ENCODE results near the gene CDK17.
"Not testable (repeated sequence)": the region's sequence is repeated elsewhere in the genome, so short reads cannot be mapped to it uniquely, and the experiment has no call there.

The CDK17 gene

DNA sequence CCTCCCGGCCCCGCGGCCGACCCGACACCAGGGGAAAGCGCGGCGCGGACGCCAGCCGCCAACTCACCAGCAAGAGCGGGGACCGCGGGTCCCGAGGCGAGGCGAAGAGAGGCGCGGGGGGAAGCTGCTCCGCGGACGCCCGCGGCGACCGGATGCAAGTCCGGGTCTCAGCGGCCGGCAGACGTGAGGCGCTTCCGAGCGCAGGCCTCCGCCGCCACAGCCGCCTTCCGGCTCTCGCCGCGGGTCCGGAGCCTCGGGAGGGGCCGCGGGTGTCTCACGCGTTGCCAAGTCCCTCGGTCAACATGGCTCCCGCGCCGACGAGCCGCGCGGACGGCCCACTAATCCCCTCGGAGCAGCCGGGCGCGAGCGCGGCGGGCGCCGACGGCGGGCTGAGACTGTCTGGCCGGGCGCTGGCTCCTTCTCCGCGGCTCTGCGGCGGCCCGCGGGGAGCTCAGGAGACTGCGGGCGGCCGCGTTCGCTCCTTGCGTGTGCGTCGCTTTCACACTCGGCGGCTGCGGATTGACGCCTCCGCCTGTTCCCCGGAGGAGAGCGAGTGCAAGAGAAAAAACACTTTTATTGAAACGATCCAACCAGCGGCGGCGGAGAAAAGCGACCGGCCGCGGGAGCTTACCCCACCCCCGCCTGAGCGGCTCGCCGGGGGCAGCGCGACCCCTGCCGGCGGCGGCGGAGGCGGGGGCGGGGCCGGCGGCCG is at the start of gene CDK17:
Gene CDK17, minus strand, starts transcription at position 521 of the 712 bp plus-strand sequence. CDS start 65,603 bp downstream, outside the sequence.
- H3K4me3 ChIP-seq (ENCODE audit: low read length): peak within 1 kb of the TSS; percentile 92
- H2AFZ ChIP-seq (ENCODE audit: low read depth, low read length): peak within 1 kb of the TSS; percentile 97
- peaks cover 31% of the 10 kb centered on the region for H3K4me1 ChIP-seq (ENCODE audit: insufficient read depth, low read length)
- no peaks in the 10 kb centered on the region for H3K36me3 ChIP-seq (ENCODE audit: insufficient read depth, low read length)
- no peaks in the 10 kb centered on the region for H3K27me3 ChIP-seq (ENCODE audit: insufficient read depth, low read length)
- no peaks in the 10 kb centered on the region for H3K9me3 ChIP-seq (ENCODE audit: low read length)

DNA sequence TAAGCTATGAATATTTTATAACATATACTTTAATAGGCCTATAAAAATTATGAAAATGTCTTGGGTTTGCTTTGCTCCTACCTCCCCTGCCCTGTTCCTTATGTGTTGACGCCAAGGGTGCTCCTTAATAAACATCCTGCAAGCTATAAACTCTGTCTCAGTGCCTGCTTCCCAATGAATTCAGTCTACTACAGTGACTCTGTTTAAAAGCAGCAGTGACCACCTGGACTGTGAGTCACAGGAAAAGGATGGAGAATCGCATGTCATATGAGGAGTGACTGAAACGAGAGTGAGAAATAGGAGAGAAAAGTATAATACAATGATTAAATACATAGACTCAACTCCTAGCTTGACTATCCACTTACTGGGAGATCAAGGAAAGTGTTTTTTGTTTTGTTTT is 48.1 kb upstream of the CDK17 start:
- no peaks in the 10 kb centered on the region for H3K4me1 ChIP-seq (ENCODE audit: insufficient read depth, low read length)
- H3K9me3 ChIP-seq (ENCODE audit: low read length): no peaks in the 10 kb centered on the region
- H3K4me3 ChIP-seq (ENCODE audit: low read length): no peak overlapping the region
- no peaks in the 10 kb centered on the region for H3K27me3 ChIP-seq (ENCODE audit: insufficient read depth, low read length)
- H3K36me3 ChIP-seq (ENCODE audit: insufficient read depth, low read length): no peaks in the 10 kb centered on the region
- no peak overlapping the region for H2AFZ ChIP-seq (ENCODE audit: low read depth, low read length)

- H3K4me1 ChIP-seq (ENCODE audit: insufficient read depth, low read length): no peaks in the 10 kb centered on the region
- no peaks in the 10 kb centered on the region for H3K9me3 ChIP-seq (ENCODE audit: low read length)
- no peak overlapping the region for H3K4me3 ChIP-seq (ENCODE audit: low read length)
These were observed 47.0 kb upstream of the CDK17 start for GRCh38 chr12:96447256-96447655.

DNA sequence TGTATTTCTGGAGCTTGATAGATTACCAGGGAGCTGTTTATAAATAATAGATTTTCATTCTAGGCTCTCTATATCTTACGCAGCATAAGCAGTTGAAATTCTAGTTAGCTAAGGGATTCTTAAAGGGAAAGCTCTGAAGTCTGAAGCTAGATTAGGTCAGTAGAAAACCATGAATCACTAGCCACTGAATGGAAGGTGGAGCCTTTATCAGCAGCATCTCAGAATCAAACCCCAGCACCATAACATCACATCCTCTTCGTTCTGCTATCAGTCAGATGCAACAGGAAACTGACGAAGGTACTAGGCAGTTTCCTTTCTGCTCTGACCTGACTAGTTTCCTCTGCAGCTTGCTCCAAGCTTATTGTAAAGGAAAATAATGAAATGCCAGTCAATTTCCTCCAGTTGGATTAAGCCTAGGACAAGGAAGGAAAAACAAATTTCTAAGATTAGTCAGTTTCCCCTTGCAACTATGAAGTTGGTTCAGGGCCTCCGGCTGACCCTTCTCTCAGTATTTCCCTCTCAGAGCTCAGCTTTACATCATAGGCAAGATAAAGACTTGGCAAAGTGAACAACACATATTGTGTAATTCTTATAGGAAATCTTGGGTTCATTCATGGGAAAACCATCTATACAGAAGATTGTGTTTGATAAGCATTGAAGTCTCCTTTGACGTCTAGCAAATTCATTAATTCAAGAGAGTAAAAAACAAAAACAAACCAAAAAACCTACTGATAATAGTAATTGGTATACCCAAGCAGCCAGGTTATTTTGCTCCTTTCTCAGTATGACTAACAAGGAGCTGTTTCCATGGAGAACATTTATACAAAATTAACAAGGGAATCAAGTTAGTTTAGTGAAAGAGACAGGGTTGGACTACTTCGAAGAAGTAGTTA is 45.7 kb upstream of the CDK17 start:
- H3K9me3 ChIP-seq (ENCODE audit: low read length): no peaks in the 10 kb centered on the region
- no peak overlapping the region for H3K4me3 ChIP-seq (ENCODE audit: low read length)
- H2AFZ ChIP-seq (ENCODE audit: low read depth, low read length): no peak overlapping the region
- H3K36me3 ChIP-seq (ENCODE audit: insufficient read depth, low read length): no peaks in the 10 kb centered on the region
- no peaks in the 10 kb centered on the region for H3K27me3 ChIP-seq (ENCODE audit: insufficient read depth, low read length)
- no peaks in the 10 kb centered on the region for H3K4me1 ChIP-seq (ENCODE audit: insufficient read depth, low read length)

More at GRCh38 chr12:96447256-96447655, 47.0 kb upstream of the CDK17 start:
- H3K27me3 ChIP-seq (ENCODE audit: insufficient read depth, low read length): no peaks in the 10 kb centered on the region
- H2AFZ ChIP-seq (ENCODE audit: low read depth, low read length): no peak overlapping the region
- H3K36me3 ChIP-seq (ENCODE audit: insufficient read depth, low read length): no peaks in the 10 kb centered on the region

- no peaks in the 10 kb centered on the region for H3K27me3 ChIP-seq (ENCODE audit: insufficient read depth, low read length)
- no peaks in the 10 kb centered on the region for H3K36me3 ChIP-seq (ENCODE audit: insufficient read depth, low read length)
- no peak overlapping the region for H2AFZ ChIP-seq (ENCODE audit: low read depth, low read length)
- H3K4me1 ChIP-seq (ENCODE audit: insufficient read depth, low read length): no peaks in the 10 kb centered on the region
- no peaks in the 10 kb centered on the region for H3K9me3 ChIP-seq (ENCODE audit: low read length)
- H3K4me3 ChIP-seq (ENCODE audit: low read length): no peak overlapping the region
These were observed 44.2 kb upstream of the CDK17 start for GRCh38 chr12:96444399-96444798.

DNA sequence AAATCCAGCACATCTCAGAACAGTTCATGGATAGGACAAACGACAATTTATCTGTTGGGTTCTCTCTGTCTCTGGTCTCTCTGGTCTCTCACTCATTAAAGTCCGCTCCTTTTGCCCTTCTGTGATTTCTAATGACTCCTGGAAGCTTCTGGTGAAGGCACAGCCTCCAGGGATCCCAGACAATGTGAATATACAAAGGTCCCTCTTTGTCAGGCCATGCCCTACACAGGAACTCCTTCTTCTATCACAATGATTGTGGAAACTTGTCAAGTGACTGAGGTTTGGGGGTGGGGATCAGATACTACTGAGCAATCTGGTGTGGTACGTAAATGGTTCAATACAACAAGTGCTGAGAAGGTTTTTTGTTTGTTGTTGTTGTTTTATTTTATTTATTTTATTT is 42.7 kb upstream of the CDK17 start:
- Histone ChIP-seq H3K4me3 (ENCODE audit: low read length) (no peak overlapping the region), H2AFZ (ENCODE audit: low read depth, low read length) (no peak overlapping the region), H3K27me3 (ENCODE audit: insufficient read depth, low read length) (no peaks in the 10 kb centered on the region), H3K4me1 (ENCODE audit: insufficient read depth, low read length) (peaks cover 5% of the 10 kb centered on the region), H3K9me3 (ENCODE audit: low read length) (no peaks in the 10 kb centered on the region), H3K36me3 (ENCODE audit: insufficient read depth, low read length) (no peaks in the 10 kb centered on the region)

DNA sequence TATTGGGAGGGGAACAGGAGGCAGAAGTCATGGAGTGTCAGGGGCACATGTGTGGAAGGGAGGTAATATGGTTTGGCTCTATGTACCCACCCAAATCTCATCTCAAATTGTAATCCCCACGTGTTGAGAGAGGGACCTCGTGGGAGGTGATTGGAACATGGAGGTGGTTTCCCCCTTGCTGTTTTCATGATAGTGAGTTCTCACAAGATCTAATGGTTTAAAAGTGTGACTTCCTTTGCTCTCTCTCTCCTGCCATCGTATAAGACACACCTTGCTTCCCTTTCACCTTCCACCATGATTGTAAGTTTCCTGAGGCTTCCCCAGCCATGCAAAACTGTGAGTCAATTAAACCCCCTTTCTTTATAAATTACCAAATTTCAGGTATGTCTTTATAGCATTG is 41.6 kb upstream of the CDK17 start:
- Histone ChIP-seq H3K36me3 (ENCODE audit: insufficient read depth, low read length) (no peaks in the 10 kb centered on the region), H2AFZ (ENCODE audit: low read depth, low read length) (no peak overlapping the region), H3K9me3 (ENCODE audit: low read length) (no peaks in the 10 kb centered on the region), H3K27me3 (ENCODE audit: insufficient read depth, low read length) (no peaks in the 10 kb centered on the region), H3K4me1 (ENCODE audit: insufficient read depth, low read length) (peaks cover 10% of the 10 kb centered on the region), H3K4me3 (ENCODE audit: low read length) (no peak overlapping the region)

GRCh38 chr12:96438330-96438729 is 38.1 kb upstream of the CDK17 start:
- no peaks in the 10 kb centered on the region for H3K27me3 ChIP-seq (ENCODE audit: insufficient read depth, low read length)
- H3K36me3 ChIP-seq (ENCODE audit: insufficient read depth, low read length): no peaks in the 10 kb centered on the region

DNA sequence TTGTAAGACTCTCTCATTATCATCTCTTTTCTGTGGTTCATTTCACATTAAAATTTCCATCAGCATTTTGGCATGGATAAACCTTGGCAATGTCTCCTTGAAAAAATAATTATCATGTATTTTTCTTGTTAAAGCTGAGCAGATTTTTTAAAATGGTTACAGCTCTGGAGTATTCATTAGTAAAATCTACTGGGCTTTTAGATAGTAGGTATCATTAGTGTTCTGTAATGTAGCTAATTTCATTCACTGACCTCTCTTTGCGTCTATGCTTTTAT is 36.9 kb upstream of the CDK17 start:
- Histone ChIP-seq H3K4me1 (ENCODE audit: insufficient read depth, low read length) (peaks cover 13% of the 10 kb centered on the region), H3K9me3 (ENCODE audit: low read length) (no peaks in the 10 kb centered on the region), H3K36me3 (ENCODE audit: insufficient read depth, low read length) (no peaks in the 10 kb centered on the region), H3K4me3 (ENCODE audit: low read length) (no peak overlapping the region), H2AFZ (ENCODE audit: low read depth, low read length) (no peak overlapping the region), H3K27me3 (ENCODE audit: insufficient read depth, low read length) (no peaks in the 10 kb centered on the region)

More at GRCh38 chr12:96438330-96438729, 38.1 kb upstream of the CDK17 start:
- Histone ChIP-seq H3K9me3 (ENCODE audit: low read length) (no peaks in the 10 kb centered on the region), H3K4me3 (ENCODE audit: low read length) (no peak overlapping the region), H3K4me1 (ENCODE audit: insufficient read depth, low read length) (peaks cover 13% of the 10 kb centered on the region), H2AFZ (ENCODE audit: low read depth, low read length) (no peak overlapping the region)

GRCh38 chr12:96436366-96437170 is 36.3 kb upstream of the CDK17 start:
- H2AFZ ChIP-seq (ENCODE audit: low read depth, low read length): no peak overlapping the region
- no peaks in the 10 kb centered on the region for H3K27me3 ChIP-seq (ENCODE audit: insufficient read depth, low read length)
- H3K9me3 ChIP-seq (ENCODE audit: low read length): no peaks in the 10 kb centered on the region
- no peak overlapping the region for H3K4me3 ChIP-seq (ENCODE audit: low read length)
- H3K4me1 ChIP-seq (ENCODE audit: insufficient read depth, low read length): peaks cover 13% of the 10 kb centered on the region
- H3K36me3 ChIP-seq (ENCODE audit: insufficient read depth, low read length): no peaks in the 10 kb centered on the region

DNA sequence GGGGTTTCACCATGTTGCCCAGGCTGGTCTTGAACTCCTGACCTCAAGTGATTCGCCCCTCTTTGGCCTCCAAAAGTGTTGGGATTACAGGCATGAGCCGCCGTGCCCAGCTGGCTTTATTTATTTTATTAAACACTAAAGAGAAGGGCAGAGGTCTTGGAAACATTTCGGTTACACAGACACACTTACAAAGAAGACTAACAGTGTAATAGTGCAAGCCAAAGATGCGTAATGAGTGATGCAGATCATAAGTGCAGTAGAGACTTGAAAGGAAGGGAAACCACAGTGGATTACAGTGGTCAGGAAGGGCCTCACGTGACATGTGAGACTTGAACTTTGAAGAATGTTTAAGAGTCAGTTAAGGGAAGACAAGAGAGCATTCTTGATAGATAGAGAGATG is 33.9 kb upstream of the CDK17 start:
- no peaks in the 10 kb centered on the region for H3K9me3 ChIP-seq (ENCODE audit: low read length)
- H3K27me3 ChIP-seq (ENCODE audit: insufficient read depth, low read length): no peaks in the 10 kb centered on the region
- peaks cover 13% of the 10 kb centered on the region for H3K4me1 ChIP-seq (ENCODE audit: insufficient read depth, low read length)
- H2AFZ ChIP-seq (ENCODE audit: low read depth, low read length): no peak overlapping the region
- H3K4me3 ChIP-seq (ENCODE audit: low read length): no peak overlapping the region
- H3K36me3 ChIP-seq (ENCODE audit: insufficient read depth, low read length): no peaks in the 10 kb centered on the region

GRCh38 chr12:96432496-96433321 is 32.5 kb upstream of the CDK17 start:
- not testable (repeated sequence) for H3K9me3 ChIP-seq (ENCODE audit: low read length); H3K36me3 ChIP-seq (ENCODE audit: insufficient read depth, low read length); H3K4me3 ChIP-seq (ENCODE audit: low read length); H3K4me1 ChIP-seq (ENCODE audit: insufficient read depth, low read length); H2AFZ ChIP-seq (ENCODE audit: low read depth, low read length); H3K27me3 ChIP-seq (ENCODE audit: insufficient read depth, low read length)
